Measurements from ENCODE around the gene LETMD1. TPM values are rescaled to one million over a fixed set of nuclear protein-coding genes. Genes with fewer than 3 reads are reported as not detected.

Gene LETMD1
- total RNA-seq, 4 donors from 2014 or later: 69.6 to 89.3 (median 80.9) TPM

DNA sequence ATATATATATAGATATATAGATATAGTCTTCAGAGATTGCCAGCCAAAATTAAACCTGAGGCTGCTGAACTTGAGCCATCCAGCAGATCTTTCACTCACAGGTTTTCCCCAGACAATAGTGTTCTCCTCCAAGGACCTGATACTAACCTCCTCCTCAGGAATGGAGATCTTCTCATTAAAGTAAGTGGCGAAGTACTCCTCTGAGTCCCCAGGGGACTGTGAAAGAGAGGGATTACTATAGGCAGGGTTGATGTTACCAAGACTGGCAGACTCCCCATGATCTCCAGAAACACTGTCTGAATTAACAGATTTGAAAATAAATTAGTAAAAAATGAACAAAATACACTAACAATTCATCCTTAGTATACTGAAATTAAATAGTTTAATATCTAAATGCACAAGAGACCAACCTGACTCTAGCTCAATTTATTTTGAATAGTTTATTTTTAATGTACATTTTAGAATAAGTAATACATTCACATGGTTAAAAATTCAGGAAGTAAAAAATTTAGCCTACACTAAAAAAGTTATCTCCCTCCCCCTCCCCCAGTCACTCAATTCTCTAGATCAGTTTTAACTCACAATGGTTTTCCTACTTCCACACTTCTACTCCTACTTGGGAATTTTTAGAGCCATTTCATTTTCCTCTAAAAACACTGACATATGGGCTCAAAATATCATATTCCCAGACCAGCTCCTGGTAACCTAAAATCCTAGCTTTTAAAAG lies 39.6 kb upstream of the LETMD1 start:
- TF ChIP-seq, protein P1, sequence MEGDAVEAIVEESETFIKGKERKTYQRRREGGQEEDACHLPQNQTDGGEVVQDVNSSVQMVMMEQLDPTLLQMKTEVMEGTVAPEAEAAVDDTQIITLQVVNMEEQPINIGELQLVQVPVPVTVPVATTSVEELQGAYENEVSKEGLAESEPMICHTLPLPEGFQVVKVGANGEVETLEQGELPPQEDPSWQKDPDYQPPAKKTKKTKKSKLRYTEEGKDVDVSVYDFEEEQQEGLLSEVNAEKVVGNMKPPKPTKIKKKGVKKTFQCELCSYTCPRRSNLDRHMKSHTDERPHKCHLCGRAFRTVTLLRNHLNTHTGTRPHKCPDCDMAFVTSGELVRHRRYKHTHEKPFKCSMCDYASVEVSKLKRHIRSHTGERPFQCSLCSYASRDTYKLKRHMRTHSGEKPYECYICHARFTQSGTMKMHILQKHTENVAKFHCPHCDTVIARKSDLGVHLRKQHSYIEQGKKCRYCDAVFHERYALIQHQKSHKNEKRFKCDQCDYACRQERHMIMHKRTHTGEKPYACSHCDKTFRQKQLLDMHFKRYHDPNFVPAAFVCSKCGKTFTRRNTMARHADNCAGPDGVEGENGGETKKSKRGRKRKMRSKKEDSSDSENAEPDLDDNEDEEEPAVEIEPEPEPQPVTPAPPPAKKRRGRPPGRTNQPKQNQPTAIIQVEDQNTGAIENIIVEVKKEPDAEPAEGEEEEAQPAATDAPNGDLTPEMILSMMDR (IDR thresholded peaks at IDR 0.05; ENCODE audit: low read depth): no peak

DNA sequence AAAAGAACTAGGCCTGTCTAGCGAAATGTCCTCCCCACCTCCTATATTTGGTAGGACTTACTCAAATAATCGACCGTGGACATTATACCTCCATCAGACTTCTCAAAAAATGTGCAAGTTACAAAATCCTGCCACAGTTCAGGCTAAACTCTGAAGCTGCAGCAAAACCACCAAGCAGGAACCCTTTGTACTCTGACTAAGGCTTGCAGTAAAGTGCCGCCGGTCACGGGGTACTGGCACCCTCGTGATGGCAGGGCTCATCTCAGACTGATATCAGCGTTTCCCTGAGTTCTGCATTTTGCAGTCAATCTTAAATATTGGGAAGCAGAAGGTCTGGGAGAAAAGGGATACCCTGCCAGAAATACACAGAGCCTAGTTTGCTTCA lies 39.1 kb upstream of the LETMD1 start:
- TF ChIP-seq, protein P1 (IDR thresholded peaks at IDR 0.05; ENCODE audit: low read depth): no peak

DNA sequence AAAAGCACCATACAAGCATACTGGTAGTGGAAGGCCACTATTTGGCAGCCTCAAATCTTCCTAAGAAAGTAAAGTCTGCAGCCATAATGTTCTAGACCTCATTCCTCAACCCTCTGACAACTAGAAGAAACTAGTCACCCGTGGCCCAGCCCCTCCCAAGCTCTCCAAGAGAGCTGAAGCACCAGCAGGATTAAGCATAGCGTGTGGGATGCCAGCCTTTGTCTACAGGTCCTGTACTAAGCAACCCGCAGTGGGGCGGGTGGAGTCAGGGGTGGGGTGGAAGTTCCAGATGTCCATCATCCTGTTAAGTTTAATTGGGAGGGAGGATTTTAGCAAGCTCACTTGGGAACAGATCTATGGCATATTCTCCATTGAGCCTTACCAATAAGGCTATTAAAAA lies 36.2 kb upstream of the LETMD1 start:
- TF ChIP-seq, protein P1 (IDR thresholded peaks at IDR 0.05; ENCODE audit: low read depth): no peak

DNA sequence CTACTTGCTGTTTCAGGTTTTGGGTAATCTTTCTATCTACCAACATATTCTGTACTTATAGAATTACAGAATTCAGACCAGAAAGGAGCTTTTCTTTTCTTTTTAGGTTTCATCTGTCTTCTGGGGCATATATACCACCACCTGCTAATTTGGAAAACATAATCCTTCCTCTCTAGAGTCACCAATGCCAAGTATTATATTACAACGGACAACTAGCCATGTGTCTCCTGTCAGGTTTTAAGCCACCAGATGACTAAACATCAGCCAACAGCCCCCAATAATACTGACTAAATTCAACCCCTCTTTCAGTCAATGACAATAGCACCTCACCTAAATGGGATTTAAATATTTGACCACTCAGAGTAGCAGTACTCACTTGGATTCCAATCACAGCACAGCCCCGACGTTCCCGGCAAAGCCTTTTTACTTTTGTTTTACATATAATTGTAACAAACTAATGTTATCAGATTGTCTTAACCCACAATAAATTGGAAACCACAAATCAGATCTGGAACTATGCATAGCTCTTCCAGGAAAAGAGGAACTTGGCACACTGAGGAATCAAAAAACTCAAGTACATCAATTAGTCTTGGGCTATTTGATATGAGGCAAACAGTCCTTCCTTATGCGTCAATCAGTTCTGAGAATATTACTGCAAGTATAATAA lies 35.4 kb upstream of the LETMD1 start:
- TF ChIP-seq, protein P1 (IDR thresholded peaks at IDR 0.05; ENCODE audit: low read depth): no peak

DNA sequence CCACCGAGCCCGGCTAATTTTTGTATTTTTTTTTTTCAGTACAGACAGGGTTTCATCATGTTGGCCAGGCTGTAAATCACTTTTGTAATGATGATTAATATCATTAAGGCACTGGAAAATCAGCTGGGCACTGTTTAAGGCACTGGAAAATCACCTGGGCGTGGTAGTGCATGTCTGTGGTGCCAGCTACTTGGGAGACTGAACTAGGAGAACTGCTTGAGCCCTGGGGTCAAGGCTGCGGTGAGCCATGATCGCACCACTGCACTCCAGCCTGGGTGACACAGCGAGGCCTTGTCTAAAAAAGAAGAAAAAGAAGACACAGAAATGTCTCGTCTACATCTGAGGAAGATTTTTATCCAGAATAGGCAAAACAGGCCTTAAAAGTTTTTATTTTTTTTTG lies 34.7 kb upstream of the LETMD1 start:
- TF ChIP-seq, protein P1 (IDR thresholded peaks at IDR 0.05; ENCODE audit: low read depth): no peak

DNA sequence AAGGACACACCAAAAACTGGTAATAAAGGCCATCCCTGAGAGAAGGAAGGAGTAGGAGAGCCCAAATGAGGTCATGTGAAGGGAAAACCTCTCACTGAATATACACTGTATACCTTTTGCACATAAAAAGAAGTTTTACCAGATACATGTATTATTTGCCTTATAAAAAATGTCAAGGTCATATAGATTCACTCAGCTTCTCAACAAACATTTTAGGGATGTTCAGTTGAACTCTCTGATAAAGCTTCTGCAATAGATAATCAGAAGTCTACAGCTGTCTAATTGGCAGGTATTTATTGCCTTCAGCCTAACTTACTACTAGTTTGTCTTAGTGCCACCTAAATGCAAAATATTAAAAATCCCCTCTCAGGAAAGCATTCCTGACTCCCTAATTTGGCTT lies 30.7 kb upstream of the LETMD1 start:
- TF ChIP-seq, protein P1 (IDR thresholded peaks at IDR 0.05; ENCODE audit: low read depth): no peak

DNA sequence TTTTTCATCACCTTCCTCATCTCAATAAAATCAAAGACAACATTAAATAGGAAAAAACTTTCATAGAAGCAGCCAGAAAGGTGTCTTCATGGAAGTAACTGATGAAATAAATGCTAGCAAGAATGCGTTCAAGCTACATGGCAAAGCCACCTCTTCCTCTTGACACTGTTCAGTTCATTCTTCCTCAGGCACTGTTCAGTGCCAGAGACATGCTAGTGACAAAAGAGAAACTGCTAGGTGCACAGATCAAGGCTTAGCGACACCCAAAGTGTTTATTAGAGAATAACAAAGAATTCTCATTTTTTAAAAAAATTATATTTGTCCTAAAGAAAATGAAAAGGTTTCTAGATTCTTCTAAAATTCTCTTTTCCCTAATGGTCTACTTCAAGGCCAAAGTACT lies 29.2 kb upstream of the LETMD1 start:
- TF ChIP-seq, protein P1 (IDR thresholded peaks at IDR 0.05; ENCODE audit: low read depth): no peak
